GM19395 (cell line): ENCODE measurements around the gene CLCNKB.
"Not testable (repeated sequence)": the region's sequence is repeated elsewhere in the genome, so short reads cannot be mapped to it uniquely, and the experiment has no call there.

Source experiments
- ATAC-seq: cut with Tn5 transposase; IDR thresholded peaks from one replicate; pipeline ENCODE4 v1.9.1; 2021; ENCODE audit warnings: mild to moderate bottlenecking, moderate library complexity; ENCODE audit not compliant: unreplicated experiment

Gene CLCNKB

GRCh38 chr1:16043521-16043920 lies at the start of gene CLCNKB:
Gene CLCNKB (plus strand): TSS chr1:16043782. CDS start chr1:16044493, 711 bp downstream.
- ATAC-seq = no peak

GRCh38 chr1:15994081-15994480 lies 49.5 kb upstream of the CLCNKB start:
- ATAC-seq = no peak

- no peak for ATAC-seq
Measured at GRCh38 chr1:15994590-15995351, 48.8 kb upstream of the CLCNKB start.

GRCh38 chr1:15997076-15997585 lies 46.5 kb upstream of the CLCNKB start:
- no peak for ATAC-seq

GRCh38 chr1:15997637-15998280 lies 45.8 kb upstream of the CLCNKB start:
- no peak for ATAC-seq

GRCh38 chr1:15998929-15999328 lies 44.7 kb upstream of the CLCNKB start:
- no peak for ATAC-seq

- not testable (repeated sequence) for ATAC-seq
Measured at GRCh38 chr1:16001274-16001673, 42.3 kb upstream of the CLCNKB start.

- ATAC-seq = no peak
Measured at GRCh38 chr1:16005597-16005996, 38.0 kb upstream of the CLCNKB start.

- ATAC-seq = no peak
Measured at GRCh38 chr1:16006010-16006409, 37.6 kb upstream of the CLCNKB start.

- no peak for ATAC-seq
Measured at GRCh38 chr1:16006552-16007485, 36.8 kb upstream of the CLCNKB start.

- no peak for ATAC-seq
Measured at GRCh38 chr1:16007671-16008341, 35.8 kb upstream of the CLCNKB start.

GRCh38 chr1:16009030-16009460 lies 34.5 kb upstream of the CLCNKB start:
- no peak for ATAC-seq

GRCh38 chr1:16009678-16010077 lies 33.9 kb upstream of the CLCNKB start:
- no peak for ATAC-seq

- no peak for ATAC-seq
Measured at GRCh38 chr1:16010837-16011236, 32.7 kb upstream of the CLCNKB start.

- no peak for ATAC-seq
Measured at GRCh38 chr1:16011936-16012589, 31.5 kb upstream of the CLCNKB start.

GRCh38 chr1:16012590-16013219 lies 30.9 kb upstream of the CLCNKB start:
- no peak for ATAC-seq

- ATAC-seq = no peak
Measured at GRCh38 chr1:16013220-16013907, 30.2 kb upstream of the CLCNKB start.

GRCh38 chr1:16013908-16014258 lies 29.7 kb upstream of the CLCNKB start:
- no peak for ATAC-seq
